ENCODE results near the gene TRUB2.
A peak's percentile ranks its signal among the peaks of the same experiment; 100 is the strongest.

Gene TRUB2

GRCh38 chr9:128325629-128326028, 3.4 kb upstream of the TRUB2 start:
- no peak for DNase-seq (ENCODE audit: low spot score)

GRCh38 chr9:128324401-128324800, 2.2 kb upstream of the TRUB2 start:
- no peak for DNase-seq (ENCODE audit: low spot score)
- no peak for TF ChIP-seq CTCF (IDR thresholded peaks at IDR 0.05; ENCODE audit: extremely low read depth, missing control alignments)

More at GRCh38 chr9:128325629-128326028, 3.4 kb upstream of the TRUB2 start:
- TF ChIP-seq CTCF (IDR thresholded peaks at IDR 0.05; ENCODE audit: extremely low read depth, missing control alignments): no peak

GRCh38 chr9:128323791-128324190, 1.5 kb upstream of the TRUB2 start:
- no peak for TF ChIP-seq CTCF (IDR thresholded peaks at IDR 0.05; ENCODE audit: extremely low read depth, missing control alignments)
- DNase-seq (ENCODE audit: low spot score): no peak

GRCh38 chr9:128323212-128323730, 1.0 kb upstream of the TRUB2 start:
- no peak for TF ChIP-seq CTCF (IDR thresholded peaks at IDR 0.05; ENCODE audit: extremely low read depth, missing control alignments)
- DNase-seq (ENCODE audit: low spot score): peak; percentile 34

GRCh38 chr9:128321879-128322403, 306 bp downstream of the TRUB2 start:
- no peak for DNase-seq (ENCODE audit: low spot score)
- TF ChIP-seq CTCF (IDR thresholded peaks at IDR 0.05; ENCODE audit: extremely low read depth, missing control alignments): no peak

GRCh38 chr9:128321343-128321742, 904 bp downstream of the TRUB2 start:
- DNase-seq (ENCODE audit: low spot score): no peak
- no peak for TF ChIP-seq CTCF (IDR thresholded peaks at IDR 0.05; ENCODE audit: extremely low read depth, missing control alignments)

GRCh38 chr9:128317629-128318028, 4.6 kb downstream of the TRUB2 start:
- TF ChIP-seq CTCF (IDR thresholded peaks at IDR 0.05; ENCODE audit: extremely low read depth, missing control alignments): no peak
- DNase-seq (ENCODE audit: low spot score): no peak

All from GM20000 (cell line).